GM18499 (cell line): ENCODE data around the gene RAB5A.
"Not testable (repeated sequence)": the region's sequence is repeated elsewhere in the genome, so short reads cannot be mapped to it uniquely, and the experiment has no call there.

Experiments
- ATAC-seq: cut with Tn5 transposase; IDR thresholded peaks from one replicate; pipeline ENCODE4 v1.9.1; 2021; ENCODE audit warnings: moderate number of reproducible peaks; ENCODE audit not compliant: insufficient read depth, unreplicated experiment

The RAB5A gene

GRCh38 chr3:20022954-20023622 is 76.2 kb downstream of the RAB5A start:
- no peak for ATAC-seq

GRCh38 chr3:20023623-20024405 is 76.9 kb downstream of the RAB5A start:
- ATAC-seq = no peak

DNA sequence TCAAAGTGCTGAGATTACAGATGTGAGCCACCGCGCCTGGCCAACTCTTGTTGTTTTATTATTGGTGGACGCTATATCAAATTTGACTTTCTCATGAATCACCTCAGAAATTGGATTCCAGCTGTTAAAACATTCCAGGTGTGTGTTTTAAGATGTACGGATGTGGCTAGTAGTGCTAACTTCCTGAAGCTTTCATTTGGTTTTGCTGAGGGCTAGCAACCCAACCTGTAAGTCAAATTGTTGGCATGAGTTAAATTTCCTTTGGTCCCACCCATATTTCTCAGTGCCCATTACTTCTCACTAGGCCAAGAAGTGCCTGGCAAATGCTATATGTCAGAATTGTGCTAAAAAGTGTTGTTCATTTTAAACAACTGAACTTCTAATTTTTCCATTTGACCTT is 80.2 kb downstream of the RAB5A start:
- no peak for ATAC-seq

- ATAC-seq = no peak
Measured at GRCh38 chr3:20028905-20029331, 82.0 kb downstream of the RAB5A start.

- not testable (repeated sequence) for ATAC-seq
Measured at GRCh38 chr3:20031939-20032338, 85.0 kb downstream of the RAB5A start.
